GM21390 (cell line): ENCODE measurements around the gene SLC9A8.
A peak's percentile ranks its signal among the peaks of the same experiment; 100 is the strongest.

Experiments used
- ATAC-seq: cut with Tn5 transposase; IDR thresholded peaks from one replicate; pipeline ENCODE4 v1.9.1; 2021; ENCODE audit not compliant: unreplicated experiment

The SLC9A8 gene

DNA sequence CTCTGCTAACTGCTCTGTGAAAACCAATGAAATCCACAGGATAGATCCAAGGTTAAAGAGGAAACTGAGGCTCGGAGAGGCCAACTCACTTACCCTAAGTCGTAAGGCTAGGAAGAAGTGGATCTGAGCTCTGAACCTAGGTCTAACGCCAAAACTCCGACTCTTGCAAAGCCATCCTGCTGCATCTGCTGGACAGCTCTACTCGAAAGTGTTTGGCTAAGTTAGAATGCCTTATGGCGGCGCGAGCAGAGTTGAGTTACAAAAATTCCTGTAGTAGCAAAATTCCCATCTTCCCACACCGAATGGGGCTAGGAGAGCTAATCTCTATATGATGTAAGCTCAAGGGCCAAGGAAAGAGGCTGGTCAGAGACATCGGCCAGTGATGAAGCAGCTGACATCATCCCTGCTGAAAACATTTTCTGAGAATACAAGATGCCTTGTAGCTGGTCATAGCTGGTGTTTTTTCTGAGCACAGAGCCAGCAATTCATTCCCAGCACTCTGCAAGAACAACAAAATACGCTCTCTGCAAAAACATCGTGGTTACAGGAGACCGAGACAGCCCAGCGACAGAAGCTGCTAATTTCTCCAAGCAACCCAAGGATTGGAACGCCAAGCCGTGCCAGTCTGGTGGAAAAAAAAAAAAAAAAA, 100.9 kb downstream of the SLC9A8 start:
- ATAC-seq: no peak

DNA sequence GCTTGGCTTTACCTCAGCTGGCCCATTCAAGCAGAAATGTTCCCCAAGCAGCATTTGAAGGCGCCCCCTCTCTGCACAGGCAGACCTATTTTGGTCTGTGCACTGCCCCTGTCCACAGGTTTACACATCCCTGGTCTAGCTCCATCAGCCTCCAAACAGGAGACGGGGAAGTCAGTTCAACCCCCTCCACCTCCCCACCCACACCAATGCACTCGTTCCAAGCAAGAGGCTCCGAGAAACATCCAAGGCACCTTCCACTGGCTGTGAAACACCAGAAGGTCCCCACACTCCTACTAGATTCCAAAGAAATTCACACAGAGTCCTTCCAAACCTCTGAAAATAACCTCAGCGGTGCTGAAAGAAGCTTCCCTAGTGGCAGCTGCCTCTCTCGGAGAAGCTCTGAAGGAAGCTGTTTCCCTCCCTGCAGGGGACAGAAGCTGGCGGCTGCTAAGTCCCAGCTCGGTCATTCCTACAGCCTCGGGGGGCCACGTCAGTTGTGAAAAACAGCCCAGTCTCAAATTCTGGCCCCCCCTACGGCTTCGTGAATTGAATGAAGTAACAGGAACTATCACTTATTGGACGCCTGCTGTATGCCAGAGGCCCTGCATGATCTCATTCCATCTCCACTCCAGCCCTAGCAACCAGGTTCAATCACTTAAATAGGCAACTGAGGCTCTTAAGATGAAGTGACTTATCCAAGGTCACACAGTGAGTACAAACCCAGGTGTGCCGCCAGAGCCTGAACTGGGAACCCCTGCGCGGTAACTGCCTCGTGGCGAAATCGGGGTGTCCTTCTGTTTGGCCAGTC, 101.9 kb downstream of the SLC9A8 start:
- ATAC-seq: no peak

DNA sequence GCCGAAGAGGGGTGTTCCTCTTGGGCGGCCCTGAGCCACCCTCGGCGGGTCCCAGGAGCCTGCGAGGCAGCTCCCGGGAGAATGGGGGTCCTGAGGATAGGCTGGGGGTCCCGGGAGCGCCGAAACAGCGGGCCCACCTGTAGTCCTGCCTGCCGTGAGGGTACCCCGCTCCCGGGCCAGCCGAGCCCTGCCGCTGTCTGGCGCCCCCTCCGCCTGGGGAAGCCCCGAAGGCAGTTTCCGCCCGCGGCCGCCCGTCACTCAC, 102.4 kb downstream of the SLC9A8 start:
- ATAC-seq: no peak

DNA sequence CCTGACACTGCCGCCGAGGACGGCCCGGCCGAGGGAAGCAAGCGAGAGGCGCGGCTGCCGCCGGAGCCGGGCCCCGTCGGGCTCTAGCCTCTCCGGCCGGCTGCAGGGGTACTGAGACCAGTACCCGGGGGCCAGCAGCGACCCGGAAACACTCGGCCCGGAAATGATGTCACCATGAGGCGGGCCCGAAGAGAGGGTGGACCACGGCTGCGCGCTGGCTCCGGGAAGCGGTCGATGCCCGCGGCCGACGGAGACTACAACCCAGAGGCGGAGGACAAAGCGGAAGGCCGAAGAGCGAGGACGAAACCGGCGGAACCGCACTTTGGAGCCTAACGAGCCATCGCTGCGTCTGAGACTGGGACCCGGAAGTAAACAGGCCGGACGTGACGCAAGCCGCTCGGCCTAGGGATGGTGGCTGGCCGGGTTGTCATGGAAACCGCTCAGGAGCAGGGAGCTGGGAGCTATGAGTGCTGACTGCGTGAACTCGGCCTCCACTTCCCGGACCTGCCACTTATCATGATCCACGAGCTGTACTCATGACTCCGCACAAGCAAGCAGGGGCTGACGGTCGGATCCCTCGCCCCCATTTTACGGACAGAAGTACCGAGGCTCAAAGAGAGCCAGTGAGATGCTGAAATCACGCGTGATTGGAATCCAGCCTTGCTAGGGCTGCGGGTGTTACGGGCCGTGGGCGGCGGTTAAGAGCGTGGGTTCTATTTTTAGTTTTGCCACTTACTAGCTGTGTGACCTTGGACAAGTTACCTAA, 102.9 kb downstream of the SLC9A8 start, which contains the start of gene SPATA2:
Gene SPATA2, minus strand, starts transcription at position 150 of the 766 bp plus-strand sequence. CDS start 7,039 bp downstream, outside the sequence.
- peak; percentile 91 for ATAC-seq

DNA sequence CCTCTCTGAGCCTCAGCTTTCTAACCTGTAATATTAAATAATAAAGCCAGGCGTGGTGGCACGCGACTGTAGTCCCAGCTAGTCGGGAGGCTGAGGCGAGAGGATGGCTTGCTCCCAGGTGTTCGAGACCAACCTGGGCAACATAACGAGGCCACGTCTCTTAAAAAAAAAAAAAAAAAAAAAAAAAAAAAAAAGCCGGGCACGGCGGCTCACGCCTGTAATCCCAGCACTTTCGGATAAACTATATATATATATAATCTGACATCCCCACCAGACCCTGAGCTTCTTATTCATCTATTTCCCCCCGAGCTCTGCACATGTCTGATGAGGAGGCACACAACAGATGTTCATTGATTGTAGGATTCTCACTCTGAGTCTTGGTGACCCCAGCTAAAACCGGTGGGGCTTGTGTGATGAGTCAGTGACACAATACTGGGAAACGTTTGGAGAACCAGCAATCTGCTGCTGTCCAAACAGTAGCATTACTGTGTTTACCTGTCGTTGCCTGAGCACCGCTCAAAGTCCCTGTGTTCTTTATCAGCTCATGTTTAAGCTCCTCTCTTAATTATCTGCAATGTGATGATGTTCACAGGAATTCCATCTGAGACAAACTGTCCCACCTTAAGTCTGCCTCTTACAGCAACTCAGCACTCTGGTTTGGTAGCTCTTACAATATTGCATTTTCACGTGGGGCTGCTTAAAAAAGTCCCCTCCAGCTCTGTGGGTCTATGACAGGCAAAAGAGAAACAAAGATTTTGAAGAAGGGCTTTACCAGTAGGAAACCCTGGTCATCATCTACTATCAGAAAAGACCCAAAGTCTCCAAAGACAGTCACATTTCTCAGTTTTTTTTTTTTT, 103.7 kb downstream of the SLC9A8 start:
- no peak for ATAC-seq

DNA sequence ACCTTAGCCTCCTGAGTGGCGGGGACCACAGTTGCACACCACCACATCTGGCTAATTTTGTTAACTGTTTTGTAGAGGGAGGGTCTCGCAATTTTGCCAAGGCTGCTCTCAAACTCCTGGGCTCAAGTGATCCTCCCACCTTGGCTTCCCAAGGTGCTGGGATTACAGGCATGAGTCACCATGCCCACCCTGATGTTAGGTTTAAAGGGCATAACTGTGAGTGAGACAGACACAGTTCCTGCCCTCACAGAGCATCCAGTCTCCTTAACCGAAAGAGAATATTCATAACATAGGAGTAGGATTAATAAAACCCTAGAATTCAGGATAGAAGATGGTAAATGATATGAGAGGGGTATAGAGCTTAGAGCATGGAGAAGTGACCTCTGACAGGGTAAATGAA, 105.8 kb downstream of the SLC9A8 start:
- no peak for ATAC-seq

DNA sequence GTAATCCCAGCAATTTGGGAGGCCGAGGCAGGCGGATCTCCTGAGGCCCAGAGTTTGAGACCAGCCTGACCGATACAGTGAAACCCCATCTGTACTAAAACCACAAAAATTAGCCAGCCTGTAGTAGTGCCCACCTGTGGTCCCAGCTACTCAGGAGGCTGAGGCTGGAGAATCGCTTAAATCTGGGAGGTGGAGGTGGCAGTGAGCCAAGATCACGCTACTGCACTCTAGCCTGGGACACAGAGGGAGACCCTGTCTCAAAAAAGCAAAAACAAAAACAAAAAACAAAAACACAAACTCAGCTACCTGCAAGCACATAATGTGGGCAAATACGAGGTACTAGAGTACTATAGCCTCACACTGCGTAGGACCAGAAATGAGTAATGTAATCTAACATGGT, 106.4 kb downstream of the SLC9A8 start:
- no peak for ATAC-seq

DNA sequence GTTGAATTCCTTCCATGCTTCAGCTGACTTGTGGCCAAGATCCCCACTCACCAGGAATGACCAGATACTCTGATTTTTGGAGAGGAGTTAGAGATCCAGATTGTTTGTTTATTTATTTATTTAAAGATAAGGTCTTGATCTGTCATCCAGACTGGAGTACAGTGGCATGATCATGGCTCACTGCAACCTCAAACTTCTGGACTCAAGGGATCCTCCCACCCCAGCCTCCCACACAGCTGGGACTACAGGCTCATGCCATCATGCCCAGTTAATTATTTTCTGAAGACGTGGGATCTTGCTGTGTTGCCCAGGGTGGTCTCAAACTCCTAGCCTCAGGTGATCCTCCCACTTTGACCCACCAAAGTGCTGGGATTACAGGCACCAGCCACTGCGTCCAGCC, 106.8 kb downstream of the SLC9A8 start:
- no peak for ATAC-seq

DNA sequence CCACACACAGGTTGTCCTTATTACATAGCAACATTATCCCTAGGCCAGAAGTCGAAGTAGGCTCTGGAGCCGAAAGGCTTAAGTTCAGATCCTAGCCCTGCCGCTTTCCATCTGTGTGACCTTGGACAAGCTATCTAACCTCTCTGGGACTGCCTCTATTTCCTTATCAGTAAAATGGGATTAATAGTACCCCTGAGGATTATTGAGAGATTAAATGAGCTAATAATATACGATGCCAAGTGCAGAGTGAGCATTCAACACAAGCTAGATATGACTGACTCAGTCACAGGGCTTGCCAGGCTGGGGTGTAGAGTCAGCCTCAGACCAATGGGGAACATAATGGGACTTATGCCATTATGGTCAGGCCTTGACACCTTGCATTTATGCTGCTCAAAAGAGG, 111.6 kb downstream of the SLC9A8 start:
- no peak for ATAC-seq

DNA sequence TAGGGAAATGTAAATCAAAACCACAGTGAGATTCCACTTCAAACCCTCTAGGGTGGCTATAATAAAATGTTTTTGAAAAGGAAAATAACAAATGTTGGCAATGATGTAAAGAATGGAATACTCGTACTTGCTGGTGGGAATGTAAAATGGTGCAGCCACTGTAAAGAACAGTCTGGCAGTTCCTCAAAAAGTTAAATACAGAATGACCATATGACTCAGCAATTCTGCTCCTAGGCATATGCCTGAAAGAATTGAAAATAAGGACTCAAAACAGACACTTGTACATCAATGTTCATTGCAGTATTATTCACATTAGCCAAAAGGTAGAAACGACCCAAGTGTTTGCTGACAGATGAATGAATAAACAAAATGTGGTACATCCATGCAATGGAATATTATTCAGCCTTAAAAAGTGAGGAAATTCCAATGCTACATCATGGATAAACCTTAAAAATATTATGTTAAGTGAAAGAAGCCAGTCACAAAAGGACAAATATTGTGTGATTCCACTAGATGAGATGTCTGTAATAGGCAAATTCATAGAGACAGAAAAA, 113.3 kb downstream of the SLC9A8 start:
- ATAC-seq: no peak

DNA sequence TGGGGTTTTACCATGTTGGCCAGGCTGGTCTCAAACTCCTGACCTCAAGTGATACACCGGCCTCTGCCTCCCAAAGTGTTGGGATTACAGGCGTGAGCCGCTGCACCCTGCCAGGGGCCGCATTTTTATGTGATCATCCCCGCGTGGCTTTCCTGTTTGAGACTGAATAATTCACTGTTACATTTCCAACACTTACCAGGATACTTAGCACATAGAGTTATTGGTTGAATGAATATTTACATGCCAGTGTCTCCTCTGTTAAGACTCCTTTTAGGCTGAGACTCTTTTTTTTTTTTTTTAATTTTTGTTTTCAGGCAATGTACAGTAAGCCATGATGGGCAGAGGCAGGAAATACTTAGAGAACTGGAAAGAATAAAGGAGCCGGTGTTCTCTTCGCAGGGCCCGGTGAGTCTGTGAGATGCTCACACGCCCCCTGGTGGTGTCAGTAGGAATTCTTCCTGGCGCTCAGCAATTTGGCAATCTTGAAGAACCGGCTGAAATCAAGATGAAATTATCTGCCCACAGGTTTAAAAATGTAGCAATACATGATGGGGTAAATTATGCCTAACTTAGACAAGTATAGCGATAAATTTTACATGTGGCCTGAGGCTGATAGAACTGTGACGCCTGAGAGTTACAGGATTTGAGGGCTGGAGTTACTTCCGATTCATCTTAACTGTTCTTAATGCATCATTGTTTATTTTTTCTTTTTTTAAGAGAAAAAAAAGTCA, 115.9 kb downstream of the SLC9A8 start:
- ATAC-seq: no peak

DNA sequence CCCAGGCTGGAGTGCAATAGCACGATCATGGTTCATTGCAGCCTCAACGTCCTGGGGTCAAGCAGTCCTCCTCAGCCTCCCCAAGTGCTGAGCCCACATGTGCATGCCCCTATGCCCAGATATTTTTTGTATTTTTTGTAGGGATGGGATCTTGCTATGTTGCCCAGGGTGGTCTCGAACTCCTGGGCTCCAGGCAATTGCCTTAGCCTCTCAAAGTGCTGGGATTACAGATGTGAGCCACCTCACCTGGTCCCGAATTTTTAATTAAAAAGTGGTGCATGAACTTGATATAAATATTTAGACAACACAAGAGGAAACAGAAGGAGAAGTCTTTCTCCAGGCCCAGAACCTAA, 116.5 kb downstream of the SLC9A8 start:
- ATAC-seq: no peak

DNA sequence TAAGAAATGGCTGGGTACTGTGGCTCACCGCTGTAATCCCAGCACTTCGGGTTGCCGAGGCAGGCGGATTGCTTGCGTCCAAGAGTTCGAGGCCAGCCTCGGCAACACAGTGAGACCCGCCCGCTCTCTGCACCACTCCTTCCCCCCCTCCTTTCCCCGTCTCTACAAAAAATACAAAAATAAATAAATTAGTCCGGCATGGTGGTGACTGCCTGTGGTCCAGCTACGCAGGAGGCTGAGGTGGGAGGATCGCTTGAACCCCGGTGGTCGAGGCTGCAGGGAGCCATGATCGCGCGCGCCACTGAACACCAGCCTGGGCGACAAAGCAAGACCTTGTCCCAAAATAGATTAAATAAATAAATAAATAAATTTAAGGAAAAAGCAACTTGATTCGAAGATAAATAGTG, 123.1 kb downstream of the SLC9A8 start:
- ATAC-seq: no peak

DNA sequence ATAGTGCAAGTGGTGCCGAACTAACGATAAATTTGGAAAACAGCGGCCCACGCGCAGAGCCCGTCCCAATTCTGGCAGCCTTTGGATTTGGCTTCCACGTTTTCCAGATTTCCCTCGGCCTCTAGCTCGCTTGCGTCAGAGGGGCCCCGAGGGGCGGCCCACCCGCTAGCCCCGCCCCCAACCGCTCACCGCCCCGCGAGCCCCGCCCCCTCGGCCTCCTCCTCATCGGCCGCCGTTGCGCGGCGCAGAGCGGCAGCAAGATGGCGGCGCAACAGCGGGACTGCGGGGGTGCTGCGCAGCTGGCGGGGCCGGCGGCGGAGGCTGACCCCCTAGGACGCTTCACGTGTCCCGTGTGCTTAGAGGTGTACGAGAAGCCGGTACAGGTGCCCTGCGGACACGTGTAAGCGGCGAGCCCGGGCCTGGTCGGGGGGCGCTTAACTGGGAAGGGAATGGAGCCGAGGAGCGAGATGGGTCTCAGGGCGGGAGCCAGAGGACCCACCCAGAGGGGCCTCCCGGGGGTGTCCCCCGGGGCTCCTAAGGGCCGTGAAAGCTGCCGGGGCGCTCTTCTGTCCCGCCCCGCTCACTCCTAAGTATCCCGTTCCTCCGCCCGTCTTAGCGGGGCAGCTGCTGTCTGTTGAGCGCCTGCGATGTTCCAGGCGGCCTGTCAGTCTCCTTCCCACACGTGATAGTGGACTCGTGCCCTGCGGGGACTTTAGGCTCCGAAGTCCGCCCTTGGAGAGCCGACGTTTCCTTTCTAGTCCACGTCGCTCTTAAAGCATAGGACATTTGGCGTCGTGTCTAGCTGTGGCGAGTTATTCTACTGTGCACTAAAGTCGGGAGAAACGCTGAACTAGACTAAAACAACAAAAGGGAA, 123.8 kb downstream of the SLC9A8 start, which contains the start of gene RNF114:
Gene RNF114, plus strand, starts transcription at position 245 of the 874 bp plus-strand sequence. Its CDS starts 16 bp downstream, at position 261.
- ATAC-seq: peak; percentile 72

DNA sequence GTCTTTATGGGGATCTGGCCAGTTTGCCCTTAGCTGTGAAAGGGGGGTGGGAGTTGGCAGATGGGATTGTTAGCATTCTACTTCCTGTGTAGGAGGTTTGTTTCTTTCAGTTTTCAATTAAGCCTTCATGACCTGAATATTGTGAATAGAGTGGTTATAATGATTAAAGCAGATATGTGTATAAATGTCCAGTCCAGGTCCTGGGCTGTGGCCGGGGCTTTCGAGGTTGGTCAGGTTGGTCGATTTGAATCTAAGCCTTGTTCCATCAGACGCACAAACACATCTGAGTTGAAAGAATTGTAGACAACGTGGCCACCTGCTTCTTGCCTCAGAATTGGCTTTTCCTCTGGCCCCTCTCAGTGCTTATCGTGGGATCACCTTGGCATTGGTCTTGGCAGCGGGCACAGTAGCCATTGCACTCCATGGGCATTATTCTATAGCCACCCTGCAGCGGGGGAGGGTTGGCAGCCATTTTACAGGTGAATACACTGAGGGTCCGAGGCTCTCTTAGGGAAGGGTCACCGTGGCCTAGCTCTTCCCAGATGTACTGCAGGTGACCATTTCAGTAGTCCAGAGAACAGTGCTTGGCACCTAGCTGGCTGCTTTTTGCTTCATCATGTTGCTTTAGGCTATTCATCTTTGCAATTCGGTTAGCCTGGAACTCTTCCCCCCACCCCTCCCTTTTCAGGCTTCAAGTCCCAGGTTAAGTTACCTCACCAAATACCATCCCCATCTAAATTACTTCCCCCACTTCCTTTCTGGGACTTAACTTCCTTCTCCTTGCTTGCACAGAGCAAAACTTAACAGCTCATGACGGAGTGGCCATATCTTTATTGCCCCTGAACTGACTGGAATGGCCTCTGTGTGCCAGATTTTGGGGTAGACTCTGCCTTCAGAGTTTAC, 124.7 kb downstream of the SLC9A8 start:
- ATAC-seq: peak; percentile 2

DNA sequence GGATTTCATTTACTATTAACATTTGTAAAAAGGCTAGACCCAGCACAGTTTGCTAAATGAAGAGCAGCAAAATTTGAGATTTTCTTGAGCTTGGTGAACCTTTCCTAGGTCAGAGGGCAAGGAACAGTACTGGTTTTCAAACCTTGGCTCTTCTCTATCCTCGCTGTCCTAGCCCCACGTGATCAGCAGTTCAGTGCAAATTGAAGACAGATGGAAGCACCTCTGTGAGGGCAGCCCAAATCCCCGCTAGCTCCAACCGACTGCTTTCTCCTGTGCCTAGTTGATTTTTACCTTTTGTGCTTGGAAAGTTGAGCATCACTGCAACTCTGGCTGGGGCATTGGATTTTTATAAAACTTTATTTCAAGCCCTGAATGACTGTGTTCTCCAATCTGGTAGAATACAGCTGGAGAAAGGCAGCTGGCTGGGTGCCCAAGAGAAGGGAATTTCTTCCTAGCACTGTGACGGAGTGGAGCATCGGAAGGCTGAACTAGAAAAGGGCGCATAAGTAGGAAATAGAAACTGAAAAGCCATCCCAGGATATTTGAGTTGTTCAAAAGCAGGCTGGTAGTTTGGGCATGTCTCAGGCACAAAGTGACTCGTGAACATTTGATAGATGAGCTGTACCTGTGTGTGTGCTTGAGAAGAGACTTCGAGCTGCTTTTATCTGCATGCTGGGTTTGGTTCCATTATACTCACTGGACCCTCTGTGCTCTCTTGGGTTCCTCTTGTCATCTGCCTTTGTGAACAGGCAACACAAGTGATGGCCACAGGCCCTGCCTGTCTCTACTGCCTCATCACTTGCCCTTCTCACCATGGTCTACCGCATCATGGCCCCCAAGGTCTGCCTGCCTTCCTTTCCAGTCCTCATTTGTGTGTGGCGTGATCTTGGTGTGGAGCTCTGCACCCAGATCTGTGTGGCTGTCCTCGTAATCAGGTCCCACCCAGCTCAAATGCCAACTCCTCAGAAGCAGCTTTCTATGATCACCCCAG, 125.8 kb downstream of the SLC9A8 start:
- ATAC-seq: no peak

DNA sequence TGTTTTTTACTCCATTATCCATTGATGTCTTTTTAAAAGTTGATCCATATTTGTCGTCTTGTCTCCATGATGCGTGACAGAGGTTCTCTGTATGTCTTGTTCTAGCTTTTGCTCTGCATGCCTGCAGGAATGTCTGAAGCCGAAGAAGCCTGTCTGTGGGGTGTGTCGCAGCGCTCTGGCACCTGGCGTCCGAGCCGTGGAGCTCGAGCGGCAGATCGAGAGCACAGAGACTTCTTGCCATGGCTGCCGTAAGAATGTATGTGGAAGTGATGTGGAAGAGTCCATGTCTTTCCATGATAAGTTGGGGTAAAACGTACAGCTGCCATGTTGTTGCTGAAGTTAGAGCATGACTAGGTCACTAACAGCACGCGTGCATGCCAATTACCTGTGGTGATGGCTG, 128.8 kb downstream of the SLC9A8 start:
- no peak for ATAC-seq
